Endometrial microvascular endothelial cells (primary cell): ENCODE data around the gene NRF1. TPM values are rescaled to one million over a fixed set of nuclear protein-coding genes. Genes with fewer than 3 reads are reported as not detected.
"Not testable (repeated sequence)": the region's sequence is repeated elsewhere in the genome, so short reads cannot be mapped to it uniquely, and the experiment has no call there.

ENCODE experiments used
- in situ Hi-C: cut with HindIII; loops from 2 replicates; pipeline ENCODE4 v1.10.0; 2017; ENCODE audit warnings: low sequenced_read_pairs, low pct_unique_long_range_greater_than_20kb; ENCODE audit errors: inconsistent ontology term
- total RNA-seq: library from RNA; depleted of rRNA; stranded (reverse); fragments of >200 nt; gene quantifications from one replicate; pipeline ENCODE4 v1.2.3, GENCODE V29; 2015; ENCODE audit errors: inconsistent ontology term

Gene NRF1
- total RNA-seq = 8.4 TPM

DNA sequence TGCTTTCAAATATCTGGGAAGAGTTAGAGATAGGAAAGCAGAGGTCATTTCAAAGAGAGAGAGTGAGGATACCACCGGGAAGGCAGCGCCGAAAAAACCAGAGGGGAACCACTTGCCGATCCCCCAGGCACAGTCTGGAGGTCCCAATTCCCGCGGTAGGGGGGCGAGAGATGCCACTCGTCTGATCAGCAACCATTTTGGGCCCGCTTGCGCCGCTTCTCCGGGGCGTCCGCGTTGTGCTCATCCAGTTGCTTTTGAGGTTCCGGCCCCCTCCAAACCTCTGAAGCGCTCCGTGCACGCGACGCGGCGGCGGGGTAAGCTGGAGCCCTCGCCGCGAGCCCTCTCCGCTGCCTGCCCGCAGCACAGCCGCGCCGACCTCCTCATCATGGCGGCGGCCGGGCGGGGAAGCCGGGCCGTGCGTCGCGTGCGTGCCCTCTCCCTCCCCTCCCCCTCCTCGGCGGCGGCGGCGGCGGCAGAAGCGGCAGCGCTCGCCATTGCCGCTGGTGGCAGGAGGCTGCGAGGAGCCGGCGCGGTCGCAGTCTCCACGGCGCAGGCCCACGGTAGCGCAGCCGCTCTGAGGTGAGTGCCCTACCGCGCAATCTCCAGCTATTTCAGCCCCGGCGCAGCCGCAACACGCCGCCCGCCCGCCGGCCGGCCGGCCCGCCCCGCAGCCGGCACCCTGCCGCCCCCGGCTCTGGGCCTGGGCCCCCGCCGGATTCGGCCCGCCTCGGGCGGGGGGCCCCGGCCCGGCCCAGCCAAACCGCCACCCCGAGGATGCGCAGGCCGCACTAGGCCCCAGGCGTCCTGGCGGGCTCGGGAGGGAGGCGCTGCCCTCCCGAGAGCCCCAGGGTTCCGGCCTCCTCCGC is at the start of gene NRF1:
Gene NRF1, plus strand, starts transcription at position 475 of the 866 bp plus-strand sequence. CDS start 45,632 bp downstream, outside the sequence.
- in situ Hi-C loops = no loop called here

DNA sequence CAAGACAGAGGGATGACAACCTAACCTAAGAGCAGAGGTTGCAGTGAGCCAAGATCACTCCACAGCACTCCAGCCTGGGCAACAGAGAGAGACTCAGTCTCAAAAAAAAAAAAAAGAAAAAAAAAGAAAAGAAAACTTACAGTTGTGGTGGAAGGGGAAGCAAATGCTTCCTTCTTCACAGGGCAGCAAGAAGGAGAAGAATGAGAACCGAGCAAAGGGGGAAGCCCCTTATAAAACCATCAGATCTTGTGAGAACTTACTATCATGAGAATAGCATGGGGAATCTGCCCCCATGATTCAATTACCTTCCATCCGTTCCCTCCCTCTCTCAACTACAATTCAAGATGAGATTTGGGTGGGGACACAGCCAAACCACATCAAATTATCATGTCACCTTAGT is 45.2 kb upstream of the NRF1 start:
- in situ Hi-C loops = not testable (repeated sequence)

DNA sequence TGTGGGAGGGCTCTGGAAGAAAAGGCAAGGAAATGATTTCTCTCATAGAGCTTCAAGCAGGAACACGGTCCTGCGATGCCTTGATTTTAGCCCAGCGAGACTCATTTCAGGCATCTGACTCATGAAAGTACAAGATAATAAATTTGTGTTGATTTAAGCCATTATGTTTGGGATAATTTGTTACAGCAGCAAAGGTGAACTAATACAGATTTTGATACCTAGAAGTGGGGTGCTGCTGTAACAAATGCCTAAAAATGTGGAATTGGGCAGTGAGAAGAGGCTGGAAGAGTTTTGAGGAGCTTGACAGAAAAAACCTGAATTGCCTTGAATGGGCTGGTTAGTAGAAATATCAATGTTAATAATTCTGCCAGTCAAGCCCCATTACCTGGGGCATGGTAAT is 44.1 kb upstream of the NRF1 start:
- in situ Hi-C loops = no loop called here

DNA sequence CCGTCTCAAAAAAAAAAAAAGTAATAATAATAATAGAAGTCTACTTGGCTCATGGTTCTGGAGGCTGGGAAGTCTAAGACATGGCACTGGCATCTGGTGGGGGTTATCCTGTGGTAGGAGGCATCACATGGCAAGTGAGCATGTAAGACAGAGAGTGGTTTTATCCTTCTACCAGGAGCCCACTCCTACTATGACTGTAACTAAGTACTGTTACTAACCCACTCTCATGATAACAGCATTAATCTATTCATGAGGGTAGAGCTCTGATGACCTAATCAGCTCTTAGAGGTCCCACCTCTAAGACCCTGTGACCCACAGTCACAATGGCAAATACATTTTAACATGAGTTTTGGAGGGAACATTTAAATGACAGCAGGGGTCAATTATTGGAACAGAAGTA is 43.3 kb upstream of the NRF1 start:
- in situ Hi-C loops = no loop called here

GRCh38 chr7:129569326-129569725 is 42.2 kb upstream of the NRF1 start:
- in situ Hi-C loops = no loop called here

DNA sequence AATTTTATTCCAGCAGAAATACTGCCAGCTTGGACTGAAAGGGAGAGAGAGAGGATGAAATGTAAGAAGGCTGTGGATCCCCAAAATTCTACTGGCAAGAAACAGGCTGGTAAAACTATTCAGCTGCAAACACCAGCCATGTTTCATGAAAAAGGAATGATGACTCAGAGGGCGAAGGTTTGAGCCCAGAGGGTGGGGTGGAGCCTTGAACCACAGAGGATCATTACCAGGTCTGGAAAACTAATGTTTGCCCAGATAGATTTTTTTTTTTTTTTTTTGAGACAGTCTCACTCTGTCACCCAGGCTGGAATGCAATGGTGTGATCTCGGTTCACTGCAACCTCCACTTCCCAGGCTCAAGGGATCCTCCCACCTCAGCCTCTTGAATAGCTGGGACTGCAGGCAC is 41.7 kb upstream of the NRF1 start:
- in situ Hi-C loops = no loop called here

DNA sequence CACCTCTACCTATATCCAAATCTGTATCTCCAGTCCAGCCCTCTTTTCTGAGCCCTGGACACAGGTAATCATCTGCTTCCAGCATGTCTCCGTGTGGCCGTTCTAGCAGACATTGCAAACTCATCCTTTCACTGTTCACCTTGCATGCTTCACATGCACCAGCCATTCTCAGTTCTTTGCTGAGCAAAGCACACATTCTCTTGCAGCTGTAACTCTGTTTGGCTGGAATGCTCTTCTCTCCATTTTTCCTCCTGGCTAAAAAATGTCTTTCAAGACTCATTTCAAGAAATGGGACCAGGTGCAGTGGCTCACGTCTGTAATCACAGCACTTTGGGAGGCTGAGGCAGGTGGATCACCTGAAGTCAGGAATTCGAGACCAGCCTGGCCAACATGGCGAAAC is 40.3 kb upstream of the NRF1 start:
- in situ Hi-C loops = no loop called here

- in situ Hi-C loops = no loop called here
Measured at GRCh38 chr7:129572205-129572604, 39.3 kb upstream of the NRF1 start.

DNA sequence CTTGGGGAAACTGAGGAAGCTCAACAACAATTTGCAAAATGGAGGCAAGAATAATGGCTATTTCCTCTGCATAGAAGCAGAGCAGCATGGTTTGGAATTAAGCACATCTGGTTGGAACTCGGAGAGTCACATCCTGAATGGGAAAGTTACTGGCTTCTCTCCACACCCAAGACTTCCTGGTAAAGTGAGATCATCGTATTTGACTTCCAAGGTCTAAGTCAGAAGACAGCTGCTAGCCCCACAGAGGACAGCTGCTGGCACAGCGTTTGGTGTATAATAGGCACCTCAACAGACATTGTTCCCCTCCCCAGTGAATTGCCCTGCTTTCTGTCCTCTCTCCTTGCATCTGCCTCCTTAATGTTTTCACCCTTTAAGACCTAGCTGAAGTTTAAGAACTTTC is 37.0 kb upstream of the NRF1 start:
- in situ Hi-C loops = no loop called here

DNA sequence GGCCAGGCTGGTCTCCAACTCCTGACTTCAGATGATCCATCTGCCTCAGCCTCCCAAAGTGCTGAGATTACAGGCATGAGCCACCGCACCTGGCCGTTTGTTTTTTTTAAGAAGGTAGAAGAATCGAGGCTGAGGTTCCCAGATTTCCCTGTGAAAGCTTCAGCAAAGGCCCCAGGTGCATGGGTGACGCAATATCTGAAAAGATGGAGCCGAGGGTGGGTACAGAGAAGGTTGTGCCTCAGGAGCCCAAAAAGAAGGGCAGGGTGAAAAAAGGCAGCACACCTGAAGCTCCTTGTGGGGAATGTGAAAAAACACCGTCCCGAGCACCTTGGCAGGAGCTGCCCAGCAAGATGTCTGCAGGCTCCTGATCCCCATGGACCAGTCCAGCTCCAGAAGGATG is 35.8 kb upstream of the NRF1 start:
- in situ Hi-C loops = no loop called here

DNA sequence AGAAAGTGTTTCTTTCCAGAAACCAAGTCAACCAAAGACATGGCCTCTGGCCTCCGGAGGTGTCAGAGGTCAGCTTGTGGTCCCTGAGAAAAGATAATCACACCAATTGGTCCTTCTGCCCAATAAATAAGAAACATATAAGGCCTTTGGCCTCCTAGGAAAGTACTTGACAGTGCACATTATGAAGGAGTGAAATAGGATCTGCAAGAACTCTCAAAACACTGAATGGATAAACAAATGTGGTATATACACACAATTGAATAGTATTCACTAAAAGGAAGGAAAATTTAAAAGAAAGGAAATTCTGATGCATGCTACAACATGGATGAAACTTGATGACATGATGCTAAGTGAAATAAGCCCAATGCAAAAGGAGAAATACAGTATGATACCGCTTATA is 35.4 kb upstream of the NRF1 start:
- in situ Hi-C loops = no loop called here

DNA sequence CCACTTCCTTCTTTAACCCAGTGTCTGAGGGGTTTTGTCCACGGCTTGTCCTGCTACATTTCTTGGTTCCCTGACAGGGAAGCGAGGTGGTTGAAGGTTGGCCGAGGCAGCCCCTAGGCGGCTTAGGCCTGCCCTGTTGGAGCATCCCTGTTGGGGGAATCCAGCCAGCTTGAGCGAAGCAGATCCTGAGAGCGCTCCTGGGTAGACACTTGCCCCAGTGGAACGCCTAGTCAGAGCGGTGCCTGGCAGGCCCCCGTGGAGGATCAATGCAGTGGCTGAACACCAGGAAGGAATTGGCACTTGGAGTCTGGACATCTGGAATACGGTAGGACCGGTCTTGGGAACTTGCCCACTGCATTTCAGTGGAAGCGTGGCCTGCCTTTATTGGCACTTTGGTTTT is 32.7 kb upstream of the NRF1 start:
- in situ Hi-C loops = no loop called here

DNA sequence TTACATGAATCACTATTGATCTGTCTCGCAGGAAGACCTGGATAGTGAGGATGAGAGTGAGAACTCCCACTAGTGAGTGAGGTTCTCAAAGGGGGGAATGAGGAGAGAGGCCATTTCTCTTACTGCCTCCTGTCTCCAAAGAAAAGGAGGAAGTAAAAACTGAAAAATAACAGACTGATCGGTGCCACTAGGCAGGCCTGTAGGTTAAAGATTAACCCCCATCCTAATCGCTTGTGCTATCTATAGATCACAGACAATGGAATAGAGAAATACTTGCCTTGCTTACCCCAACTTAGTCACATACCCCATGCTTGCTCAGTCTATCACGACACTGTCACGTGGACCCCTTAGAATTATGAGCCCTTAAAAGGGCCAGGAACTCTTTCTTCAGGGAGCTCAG is 25.3 kb upstream of the NRF1 start:
- in situ Hi-C loops = not testable (repeated sequence)

DNA sequence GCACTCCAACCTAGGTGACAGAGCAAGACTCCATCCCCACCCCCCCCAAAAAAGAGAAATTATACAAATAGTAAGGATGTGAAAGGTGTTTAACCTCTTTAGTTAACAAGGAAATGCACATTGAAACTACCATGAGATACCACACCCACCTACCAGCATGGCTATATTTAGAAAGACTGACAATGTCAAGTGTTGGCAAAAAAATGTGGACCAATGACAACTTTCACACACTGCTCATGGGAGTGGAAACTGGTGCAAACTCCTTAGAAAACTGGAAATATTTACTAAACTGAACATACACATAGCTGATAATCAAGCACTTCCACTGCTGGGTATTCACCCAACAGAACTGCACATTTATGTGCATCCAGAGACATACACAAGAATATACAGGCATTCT is 23.3 kb upstream of the NRF1 start:
- in situ Hi-C loops = no loop called here

DNA sequence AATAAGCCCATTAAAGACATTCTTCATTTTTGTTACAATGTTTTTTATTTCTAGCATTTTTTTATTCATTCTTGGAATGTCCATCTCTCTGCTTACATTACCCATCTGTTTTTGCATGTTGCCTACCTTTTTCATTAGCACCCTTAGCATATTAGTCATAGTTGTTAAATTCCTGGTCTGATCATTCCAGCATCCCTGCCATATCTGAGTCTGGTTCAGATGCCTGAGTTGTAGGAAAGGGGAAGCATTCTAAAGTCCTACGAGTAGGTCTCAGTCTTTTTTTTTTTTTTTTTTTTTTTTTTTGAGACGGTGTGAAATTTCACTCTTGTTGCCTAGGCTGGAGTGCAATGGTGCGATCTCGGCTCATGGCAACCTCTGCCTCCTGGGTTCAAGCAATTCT is 19.7 kb upstream of the NRF1 start:
- in situ Hi-C loops = no loop called here

DNA sequence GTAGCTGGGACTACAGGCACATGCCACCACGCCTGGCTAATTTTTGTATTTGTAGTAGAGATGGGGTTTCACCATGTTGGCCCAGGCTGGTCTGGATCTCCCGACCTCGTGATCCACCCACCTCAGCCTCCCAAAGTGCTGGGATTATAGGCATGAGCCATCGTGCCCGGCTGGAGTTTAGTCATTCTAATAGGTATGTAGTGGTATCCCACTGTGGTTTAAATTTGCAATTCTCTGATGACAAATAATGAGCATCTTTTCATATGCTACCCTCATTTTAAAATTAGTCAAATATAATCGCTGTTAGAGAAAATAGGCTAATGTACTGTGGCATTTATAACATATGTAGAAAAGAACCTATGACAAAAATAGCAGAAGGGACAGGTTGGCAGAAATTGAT is 15.1 kb upstream of the NRF1 start:
- in situ Hi-C loops = not testable (repeated sequence)

DNA sequence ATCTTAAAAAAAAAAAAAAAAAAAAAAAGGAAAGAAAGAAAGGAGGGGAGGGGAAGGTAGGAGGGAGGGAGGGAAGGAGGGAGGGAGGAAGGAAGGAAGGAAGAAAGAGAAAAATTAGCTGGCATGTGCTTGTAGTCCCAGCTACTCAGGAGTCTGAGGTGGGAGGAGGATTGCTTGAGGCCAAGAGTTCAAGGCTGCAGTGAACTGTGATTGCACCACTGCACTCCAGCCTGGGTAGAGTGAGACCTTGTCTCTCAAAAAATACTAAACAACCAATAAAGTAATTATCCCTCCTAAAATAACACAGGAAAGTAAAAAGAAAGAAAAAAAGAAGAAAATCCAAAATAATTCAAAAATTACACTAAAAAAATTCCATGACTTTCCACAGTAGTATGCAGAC is 13.8 kb upstream of the NRF1 start:
- in situ Hi-C loops = no loop called here

DNA sequence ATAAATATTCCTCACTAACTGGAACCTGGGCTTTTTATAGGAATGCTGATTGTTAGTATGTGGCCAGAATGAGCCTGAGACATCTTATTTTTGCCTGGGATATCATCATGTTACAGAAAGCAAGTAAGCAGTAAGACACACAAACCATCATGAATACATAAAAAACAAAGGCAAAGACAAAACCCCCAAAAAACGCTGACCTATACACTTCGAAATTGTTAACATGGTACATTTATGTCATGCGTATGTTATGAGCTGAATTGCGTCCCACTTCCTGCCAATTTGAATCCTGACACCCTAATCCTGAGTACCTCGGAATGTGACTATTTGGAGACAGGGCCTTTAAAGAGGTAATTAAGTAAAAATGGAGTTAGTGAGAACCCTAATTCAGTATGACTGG is 12.3 kb upstream of the NRF1 start:
- in situ Hi-C loops = no loop called here

DNA sequence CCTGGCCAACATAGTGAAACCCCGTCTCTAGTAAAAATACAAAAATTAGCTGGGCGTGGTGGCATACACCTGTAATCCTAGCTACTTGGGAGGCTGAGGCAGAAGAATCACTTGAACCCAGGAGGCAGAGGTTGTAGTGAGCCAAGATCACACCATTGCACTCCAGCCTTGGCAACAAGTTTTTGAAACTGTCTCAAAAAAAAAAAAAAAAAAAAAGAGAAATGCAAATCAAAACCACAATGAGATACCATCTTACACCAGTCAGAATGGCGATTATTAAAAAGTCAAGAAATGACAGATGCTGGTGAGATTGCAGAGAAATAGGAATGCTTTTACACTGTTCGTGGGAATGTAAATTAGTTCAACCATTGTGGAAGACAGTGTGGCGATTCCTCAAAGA is 7.9 kb upstream of the NRF1 start:
- in situ Hi-C loops = not testable (repeated sequence)

- in situ Hi-C loops = not testable (repeated sequence)
Measured at GRCh38 chr7:129604021-129604420, 7.5 kb upstream of the NRF1 start.
